CMK (cell line): ENCODE measurements around the gene SYS1.

Experiments used
- DNase-seq: peaks from one replicate; pipeline ENCODE4 v3.0.0-alpha.2; 2010; ENCODE audit warnings: low read depth

SYS1 gene

GRCh38 chr20:45358282-45359068 lies 4.5 kb upstream of the SYS1 start:
- DNase-seq = no peak

DNA sequence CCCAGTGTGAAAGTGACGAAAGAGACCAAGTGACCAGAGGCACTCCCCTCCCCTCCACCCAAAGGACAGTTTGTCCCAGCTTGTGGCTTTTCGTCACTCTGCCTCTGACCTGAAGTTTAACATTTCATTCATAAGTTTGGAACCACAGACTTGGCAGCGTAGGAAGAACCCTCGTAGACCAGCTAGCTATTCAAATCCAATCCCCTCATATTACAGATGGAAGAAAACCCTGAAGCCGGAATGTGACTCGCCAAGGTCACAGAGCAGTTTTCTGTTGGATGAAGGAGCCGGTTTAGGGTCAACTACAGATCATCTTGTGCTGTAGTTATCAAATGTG lies 3.9 kb upstream of the SYS1 start:
- no peak for DNase-seq

DNA sequence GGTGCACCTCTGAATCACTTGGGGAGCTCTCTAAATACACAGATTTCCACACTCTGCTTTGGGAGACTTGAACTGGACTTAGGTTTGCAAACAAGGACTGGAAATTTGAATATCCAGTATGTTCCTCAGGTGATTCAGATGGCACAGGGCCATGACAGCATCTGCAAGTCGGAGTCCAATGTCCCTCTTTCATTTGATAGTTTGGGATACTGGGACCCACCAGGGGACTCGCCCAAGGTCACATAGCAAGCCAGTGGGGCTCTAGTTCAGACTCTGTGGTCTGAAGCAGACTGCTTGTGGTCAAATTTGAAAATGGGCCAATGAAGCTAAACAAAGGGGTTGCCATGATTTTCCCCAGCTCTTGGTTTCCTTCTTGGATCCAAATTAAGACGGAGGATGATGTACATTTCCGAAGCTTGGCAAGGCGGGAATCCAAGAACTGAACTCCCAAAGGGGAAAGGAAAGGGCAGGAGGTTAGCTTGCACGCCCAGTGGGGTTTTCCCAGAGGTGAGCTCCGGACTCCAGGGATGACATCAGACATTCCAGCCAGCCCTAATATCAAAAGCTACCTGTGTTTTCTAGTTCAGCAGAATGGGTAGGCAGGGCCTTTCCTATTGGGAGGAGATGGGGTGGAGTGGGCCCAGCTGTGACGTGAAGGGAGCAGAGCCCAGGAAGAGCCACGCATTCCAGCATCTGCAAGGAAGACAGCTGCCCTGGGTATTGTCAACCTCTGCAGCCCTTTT lies 3.4 kb upstream of the SYS1 start:
- no peak for DNase-seq

- no peak for DNase-seq
These were observed 1.2 kb upstream of the SYS1 start for GRCh38 chr20:45361793-45362192.

DNA sequence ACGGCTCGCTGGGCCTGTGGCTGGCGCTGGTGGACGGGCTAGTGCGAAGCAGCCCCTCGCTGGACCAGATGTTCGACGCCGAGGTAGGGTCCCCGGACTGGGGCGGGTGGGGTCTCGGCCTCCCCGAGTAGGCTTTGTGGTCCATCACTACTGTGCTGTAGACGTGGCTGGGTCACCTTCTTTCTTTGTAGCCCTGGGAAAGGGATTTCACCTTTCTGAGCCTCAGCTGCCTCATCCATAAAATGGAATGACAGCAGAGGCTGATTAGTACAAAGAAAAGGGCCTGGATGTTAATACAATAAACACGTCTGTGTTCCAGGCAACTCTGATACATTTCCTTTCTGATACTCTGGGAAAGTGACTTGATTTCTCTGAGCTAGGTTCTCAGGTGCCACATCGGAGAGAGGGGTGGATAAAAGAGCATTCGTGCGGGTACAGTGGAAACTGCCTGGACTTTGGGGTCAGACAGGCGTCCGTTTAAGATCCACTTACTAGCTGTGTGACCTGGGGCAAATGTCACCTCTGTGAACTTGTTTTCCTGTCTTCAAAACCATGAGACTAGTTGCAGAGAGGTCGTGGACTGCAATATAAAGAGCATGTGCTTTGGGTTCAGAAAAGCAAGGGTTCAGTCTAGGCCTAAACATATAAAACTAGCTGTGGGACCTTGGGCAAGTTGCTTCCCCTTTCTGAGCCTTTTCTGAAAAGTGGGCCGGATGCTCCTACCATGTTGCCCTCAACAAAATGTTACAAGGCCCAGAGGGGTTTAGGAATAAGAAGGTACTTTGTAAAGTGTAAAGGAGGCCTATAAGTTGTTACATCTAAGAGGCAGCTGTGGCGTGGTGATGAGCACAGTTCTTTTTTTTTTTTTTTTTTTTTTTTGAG lies 896 bp downstream of the SYS1 start:
- DNase-seq = no peak

DNA sequence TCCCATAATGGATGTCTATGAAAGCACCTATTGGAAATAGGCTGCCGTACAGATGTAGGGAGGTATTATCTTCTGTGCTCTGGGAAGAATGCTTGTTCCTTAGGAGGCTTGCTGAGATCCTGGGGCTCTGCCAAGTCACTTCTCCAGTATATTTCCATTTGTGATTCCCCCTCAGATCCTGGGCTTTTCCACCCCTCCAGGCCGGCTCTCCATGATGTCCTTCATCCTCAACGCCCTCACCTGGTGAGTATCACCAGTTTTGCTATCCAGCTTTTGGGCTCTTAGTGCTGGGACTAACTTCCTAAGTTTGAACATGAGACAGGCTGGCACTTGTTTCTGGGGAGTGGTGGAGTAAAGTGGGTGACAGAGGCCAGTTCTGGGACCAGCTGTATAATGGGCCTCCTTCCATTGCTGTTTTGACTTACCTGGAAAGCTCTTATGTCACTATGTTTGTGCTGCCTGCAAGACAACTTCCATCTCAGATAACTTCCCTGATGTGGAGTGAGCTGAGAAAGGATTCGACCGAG lies 2.6 kb downstream of the SYS1 start:
- no peak for DNase-seq

DNA sequence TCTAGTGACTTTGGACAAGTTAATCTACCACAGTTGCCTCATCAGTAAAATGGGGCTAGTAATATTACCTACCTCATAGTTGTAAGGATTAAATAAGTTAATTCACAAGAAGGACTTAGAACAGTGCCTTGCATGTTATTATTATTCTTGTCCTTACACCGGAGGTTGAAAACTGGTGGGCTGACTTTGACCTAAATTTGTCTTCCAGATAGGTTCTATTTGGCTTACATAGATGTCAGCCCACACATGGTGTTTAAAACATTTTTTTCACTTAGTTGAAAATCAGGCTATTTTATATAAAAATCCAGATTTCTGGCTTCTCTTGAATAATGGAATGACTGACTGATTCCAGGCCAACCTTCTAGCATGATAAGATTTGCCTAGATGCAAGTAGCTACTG lies 3.2 kb downstream of the SYS1 start:
- no peak for DNase-seq

DNA sequence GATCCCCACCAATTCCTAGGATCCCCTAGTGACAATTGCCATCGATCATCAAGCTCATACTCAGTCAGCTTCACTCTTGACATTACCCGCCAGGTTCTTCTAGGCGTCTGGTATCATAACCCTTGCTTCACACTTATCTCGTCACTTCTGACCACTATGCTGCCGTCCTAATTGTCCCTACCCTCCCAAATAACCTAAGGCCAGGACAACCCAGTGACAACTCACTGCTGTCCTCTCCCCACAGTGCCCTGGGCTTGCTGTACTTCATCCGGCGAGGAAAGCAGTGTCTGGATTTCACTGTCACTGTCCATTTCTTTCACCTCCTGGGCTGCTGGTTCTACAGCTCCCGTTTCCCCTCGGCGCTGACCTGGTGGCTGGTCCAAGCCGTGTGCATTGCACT lies 3.7 kb downstream of the SYS1 start:
- no peak for DNase-seq

GRCh38 chr20:45367126-45367525 lies 4.2 kb downstream of the SYS1 start:
- no peak for DNase-seq

DNA sequence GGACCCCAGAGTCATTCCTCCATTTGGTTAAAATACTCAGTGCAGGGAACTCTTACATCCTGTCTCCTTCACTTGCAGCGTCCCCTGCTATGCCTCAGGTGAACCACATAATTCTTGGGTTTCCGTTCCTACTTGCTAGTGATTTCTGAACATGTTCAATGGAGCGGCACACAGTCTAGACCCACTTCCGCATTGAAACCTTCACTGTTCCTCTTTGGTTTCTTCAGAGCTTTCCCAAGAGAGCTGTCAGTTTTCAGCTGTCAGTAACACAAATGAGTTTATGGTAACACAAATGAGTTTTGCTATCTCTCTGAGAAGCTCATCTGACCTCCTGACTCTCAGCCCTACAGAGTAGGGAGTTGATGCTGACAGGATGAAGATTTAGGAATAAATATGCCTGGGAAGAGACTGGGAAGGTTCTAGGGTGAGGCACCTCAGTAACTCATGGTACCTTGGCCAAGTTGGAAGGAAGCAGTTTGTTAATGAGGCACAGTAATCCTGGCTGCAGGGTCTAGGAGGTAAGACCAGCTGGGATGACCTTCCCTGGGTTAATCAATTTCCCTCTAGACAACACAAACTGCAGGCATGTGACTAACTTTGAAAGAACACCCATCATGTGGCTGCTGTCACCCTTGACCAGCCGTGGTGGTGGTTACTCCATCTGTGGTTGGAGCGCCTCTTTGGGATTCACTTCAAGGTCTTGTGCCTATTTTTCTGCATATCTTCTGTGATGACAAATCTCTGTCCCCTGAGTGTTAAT lies 5.4 kb downstream of the SYS1 start:
- no peak for DNase-seq

GRCh38 chr20:45370571-45371160 lies 7.7 kb downstream of the SYS1 start:
- no peak for DNase-seq

- no peak for DNase-seq
These were observed 9.3 kb downstream of the SYS1 start for GRCh38 chr20:45372241-45372640.

DNA sequence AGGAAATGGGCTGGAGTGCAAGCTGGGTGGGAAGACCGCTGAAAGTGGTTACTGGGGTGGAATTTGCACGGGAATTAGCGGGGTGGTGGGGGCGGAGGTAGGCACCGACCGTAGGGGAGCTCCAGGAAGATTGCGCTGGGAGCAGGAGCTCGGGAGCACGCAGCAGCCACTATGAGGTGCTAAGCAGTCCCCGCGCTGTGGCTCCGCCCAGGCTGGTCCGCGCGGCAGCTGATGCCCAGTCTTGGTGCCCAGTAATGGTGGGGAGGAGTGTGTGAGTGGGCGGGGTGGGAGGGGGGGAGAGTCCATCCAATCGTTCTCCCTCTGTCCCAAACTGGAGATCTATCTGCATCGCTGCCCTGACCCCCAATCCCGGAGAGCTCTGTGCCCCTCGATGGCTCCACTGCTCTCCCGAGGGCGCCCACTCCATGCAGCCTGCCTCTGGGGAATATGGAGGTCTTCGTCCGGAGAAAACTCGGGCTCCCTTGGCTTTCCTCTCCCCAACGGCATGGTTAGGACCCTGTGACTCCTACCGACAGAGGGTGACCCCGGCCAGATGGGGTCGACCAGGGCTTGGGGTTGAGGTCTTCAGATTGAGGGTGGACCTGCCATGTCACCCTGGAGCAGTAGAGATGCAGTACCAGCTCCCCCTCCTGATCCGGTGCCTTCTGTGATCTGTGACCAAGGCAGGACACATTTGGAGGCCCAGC lies 9.8 kb downstream of the SYS1 start:
- DNase-seq = no peak

GRCh38 chr20:45373353-45374100 lies 10.6 kb downstream of the SYS1 start:
- peak; percentile 40 for DNase-seq

- no peak for DNase-seq
These were observed 11.1 kb downstream of the SYS1 start for GRCh38 chr20:45374101-45374467.

- no peak for DNase-seq
These were observed 12.0 kb downstream of the SYS1 start for GRCh38 chr20:45374966-45375365.

DNA sequence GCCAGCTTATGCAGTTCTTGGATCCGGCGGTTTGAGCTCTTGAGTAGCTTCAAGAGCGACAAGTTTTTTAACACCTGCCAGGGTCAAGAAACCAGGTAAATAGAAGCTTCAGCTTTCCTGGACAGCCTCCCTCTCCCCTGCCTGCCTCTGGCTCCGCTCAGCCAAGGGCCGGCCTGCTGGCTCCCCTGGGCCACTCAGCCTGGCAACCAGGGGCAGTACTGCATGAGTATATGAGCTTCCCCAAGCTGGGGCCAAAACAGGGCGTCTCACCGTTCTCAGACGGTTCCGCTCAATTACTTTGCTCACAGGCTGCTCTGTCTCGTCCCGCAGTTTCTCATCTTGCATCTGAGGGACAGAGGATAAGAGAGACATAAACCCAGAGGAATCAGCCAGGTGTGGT lies 14.3 kb downstream of the SYS1 start:
- DNase-seq = no peak

DNA sequence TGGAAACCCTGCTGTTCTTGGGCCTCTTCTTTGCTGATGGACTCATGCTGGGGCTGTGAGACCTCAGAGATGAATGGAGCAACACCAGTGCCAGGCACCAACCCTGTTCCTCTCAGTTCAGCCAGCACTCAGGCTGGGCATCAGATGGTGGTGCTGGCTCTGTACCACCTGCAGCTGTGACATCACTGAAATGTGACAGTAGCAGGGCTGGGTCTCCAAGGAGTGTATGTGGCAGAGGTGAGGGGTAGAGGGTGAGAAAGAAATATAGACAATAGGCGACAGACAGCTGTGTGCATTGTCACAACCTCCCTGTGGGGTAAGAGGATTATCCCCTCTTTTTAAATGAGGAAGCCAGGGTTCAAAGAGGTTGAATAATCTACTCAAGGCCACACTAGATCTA lies 15.2 kb downstream of the SYS1 start, which contains the start of gene TP53TG5:
Gene TP53TG5 (minus strand): TSS at position 135 of the 400 bp plus-strand sequence. CDS start 89 bp downstream, at position 46.
- DNase-seq = no peak

DNA sequence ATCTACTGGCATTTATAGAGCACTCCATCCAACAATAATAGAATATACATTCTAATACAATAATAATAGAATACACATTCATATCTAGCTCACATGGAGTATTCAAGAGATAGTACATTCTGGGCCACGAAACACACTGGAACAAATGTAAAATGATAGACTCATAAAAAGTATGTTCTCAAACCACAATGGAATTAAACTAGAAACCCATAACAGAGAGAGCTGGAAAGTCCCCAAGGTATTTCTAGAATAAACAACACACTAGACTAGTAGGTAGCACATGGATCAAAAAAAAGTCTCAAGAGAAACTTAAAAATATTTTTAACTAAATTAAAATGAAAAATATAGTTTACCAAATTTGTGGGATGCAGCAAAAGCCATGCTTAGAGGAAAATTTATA lies 24.3 kb downstream of the SYS1 start:
- no peak for DNase-seq

DNA sequence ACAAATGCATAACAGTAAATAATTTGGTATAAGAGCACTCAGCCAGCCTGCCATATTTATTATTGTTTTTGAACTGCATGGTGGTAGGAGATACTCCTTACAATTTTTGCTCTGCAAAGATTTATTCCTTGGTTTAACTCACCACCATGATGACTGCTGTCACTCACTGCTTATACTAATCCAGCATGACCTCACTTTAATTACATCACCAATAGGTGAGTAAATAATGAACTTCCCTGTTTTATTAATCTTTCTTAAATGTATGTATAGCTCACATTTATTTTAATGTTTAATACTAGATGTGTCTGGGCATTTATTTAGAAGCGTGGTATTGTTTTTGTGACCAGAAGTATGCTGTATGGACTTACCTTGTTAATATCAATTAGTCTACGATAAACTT lies 28.0 kb downstream of the SYS1 start:
- DNase-seq = no peak
